Endothelial cell (in vitro differentiated cells): Measurements from ENCODE around the gene CDH6. TPM values are rescaled to one million over a fixed set of nuclear protein-coding genes. Genes with fewer than 3 reads are reported as not detected.
"Not testable (repeated sequence)": the region's sequence is repeated elsewhere in the genome, so short reads cannot be mapped to it uniquely, and the experiment has no call there.

Experiments
- DNase-seq: peaks from one replicate; pipeline ENCODE4 v3.0.0; 2021; ENCODE audit warnings: low spot score
- H3K27ac Mint-ChIP-seq: one replicate; pipeline ENCODE4 v1.8.0; 2021; ENCODE audit warnings: mixed read lengths, inconsistent platforms; ENCODE audit not compliant: unreplicated experiment
- H3K27me3 Mint-ChIP-seq: one replicate; pipeline ENCODE4 v1.8.0; 2021; ENCODE audit warnings: mild to moderate bottlenecking, moderate library complexity, mixed read lengths, inconsistent platforms; ENCODE audit not compliant: unreplicated experiment
- H3K36me3 Mint-ChIP-seq: one replicate; pipeline ENCODE4 v1.8.0; 2021; ENCODE audit warnings: mild to moderate bottlenecking, low read depth, mixed read lengths, inconsistent platforms; ENCODE audit not compliant: unreplicated experiment
- H3K4me1 Mint-ChIP-seq: one replicate; pipeline ENCODE4 v1.8.0; 2021; ENCODE audit warnings: mild to moderate bottlenecking, mixed read lengths, inconsistent platforms; ENCODE audit not compliant: unreplicated experiment
- H3K4me3 Mint-ChIP-seq: one replicate; pipeline ENCODE4 v1.8.0; 2021; ENCODE audit warnings: mild to moderate bottlenecking, mixed read lengths, inconsistent platforms; ENCODE audit not compliant: unreplicated experiment
- H3K9me3 Mint-ChIP-seq: one replicate; pipeline ENCODE4 v1.8.0; 2021; ENCODE audit warnings: mixed read lengths, inconsistent platforms; ENCODE audit not compliant: unreplicated experiment
- total RNA-seq: library from RNA; stranded (reverse); fragmentation: NEBNext Ultra II Directional; extraction: Animal tissue kit (Norgen Biotek cat#: 25700); gene quantifications from one replicate; pipeline ENCODE4 v1.2.1, GENCODE V29; 2021; ENCODE audit not compliant: unreplicated experiment
- TF ChIP-seq, protein P1 (sequence below): fragments of 200-600 bp; sonication (generic); IDR thresholded peaks from one replicate; pipeline ENCODE4 v1.5.0; 2021; ENCODE audit warnings: antibody characterized with exemption; ENCODE audit not compliant: unreplicated experiment

CDH6 gene
- total RNA-seq, 1 donor from 2014 or later = 0.15 TPM

DNA sequence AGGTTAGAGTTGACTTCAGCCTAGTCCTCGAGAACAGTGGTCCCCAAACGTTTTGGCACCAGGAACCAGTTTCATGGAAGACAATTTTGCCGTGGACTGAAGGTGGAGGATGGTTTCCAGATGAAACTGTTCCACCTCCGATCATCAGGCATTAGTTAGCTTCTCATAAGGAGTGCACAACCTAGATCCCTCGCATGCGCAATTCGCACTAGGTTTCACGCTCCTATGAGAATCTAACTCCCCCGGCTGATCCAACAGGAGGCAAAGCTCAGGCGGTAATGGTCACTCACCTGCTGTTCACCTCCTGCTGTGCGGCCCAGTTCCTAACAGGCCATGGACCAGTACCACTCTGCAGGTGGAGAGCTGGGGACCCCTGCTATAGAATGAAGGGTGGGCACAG lies 163.6 kb downstream of the CDH6 start:
- Mint-ChIP-seq H3K4me1 (peaks cover 30% of the 10 kb centered on the region), H3K27me3 (no peaks in the 10 kb centered on the region), H3K36me3 (peaks cover 4% of the 10 kb centered on the region), H3K27ac (no peak overlapping the region), H3K4me3 (no peak overlapping the region), H3K9me3 (no peaks in the 10 kb centered on the region)
- DNase-seq = no peak
- TF ChIP-seq, protein P1, sequence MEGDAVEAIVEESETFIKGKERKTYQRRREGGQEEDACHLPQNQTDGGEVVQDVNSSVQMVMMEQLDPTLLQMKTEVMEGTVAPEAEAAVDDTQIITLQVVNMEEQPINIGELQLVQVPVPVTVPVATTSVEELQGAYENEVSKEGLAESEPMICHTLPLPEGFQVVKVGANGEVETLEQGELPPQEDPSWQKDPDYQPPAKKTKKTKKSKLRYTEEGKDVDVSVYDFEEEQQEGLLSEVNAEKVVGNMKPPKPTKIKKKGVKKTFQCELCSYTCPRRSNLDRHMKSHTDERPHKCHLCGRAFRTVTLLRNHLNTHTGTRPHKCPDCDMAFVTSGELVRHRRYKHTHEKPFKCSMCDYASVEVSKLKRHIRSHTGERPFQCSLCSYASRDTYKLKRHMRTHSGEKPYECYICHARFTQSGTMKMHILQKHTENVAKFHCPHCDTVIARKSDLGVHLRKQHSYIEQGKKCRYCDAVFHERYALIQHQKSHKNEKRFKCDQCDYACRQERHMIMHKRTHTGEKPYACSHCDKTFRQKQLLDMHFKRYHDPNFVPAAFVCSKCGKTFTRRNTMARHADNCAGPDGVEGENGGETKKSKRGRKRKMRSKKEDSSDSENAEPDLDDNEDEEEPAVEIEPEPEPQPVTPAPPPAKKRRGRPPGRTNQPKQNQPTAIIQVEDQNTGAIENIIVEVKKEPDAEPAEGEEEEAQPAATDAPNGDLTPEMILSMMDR = no peak

DNA sequence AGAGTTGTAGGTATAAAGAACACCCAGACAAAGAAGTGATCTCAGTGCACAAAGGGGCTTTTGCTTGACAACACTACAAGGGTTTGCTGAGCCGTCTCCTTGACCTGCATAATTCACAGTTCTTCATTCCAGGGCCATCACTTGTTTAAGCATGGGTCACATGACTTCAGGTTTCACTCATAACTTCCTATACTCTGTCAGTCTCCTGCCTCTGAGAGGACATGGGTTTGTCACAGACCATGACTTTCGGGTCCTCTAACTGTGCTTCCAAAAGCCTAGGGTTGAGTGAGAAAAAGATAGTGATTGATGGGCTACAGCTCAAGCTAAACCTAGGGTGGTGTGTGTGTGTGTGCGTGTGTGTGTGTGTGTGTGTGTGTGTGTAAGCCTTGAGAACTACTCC lies 166.4 kb downstream of the CDH6 start:
- Mint-ChIP-seq H3K27me3 (peaks cover 2% of the 10 kb centered on the region), H3K4me3 (no peak overlapping the region), H3K4me1 (peaks cover 15% of the 10 kb centered on the region), H3K27ac (no peak overlapping the region), H3K36me3 (peaks cover 4% of the 10 kb centered on the region), H3K9me3 (no peaks in the 10 kb centered on the region)
- no peak for DNase-seq
- TF ChIP-seq, protein P1 = no peak

DNA sequence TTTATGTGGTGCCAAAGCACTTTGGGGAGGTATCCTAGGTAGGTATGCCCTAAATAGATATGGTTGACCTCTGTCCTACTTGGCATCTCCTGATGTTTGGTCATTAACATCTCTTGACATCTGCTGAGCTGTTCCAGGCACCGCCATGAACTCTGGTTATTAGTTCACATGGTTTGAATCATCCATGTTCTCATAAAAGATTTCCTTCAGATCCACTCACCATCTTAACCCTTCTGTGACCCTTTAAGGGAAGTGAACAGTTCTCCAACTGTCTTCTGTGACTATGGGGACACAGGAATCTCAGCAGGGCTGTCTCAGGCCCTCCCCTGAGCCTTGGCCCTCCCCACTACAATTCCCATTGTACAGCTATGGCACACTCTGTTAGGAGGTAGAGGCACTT lies 167.7 kb downstream of the CDH6 start:
- no peak overlapping the region for H3K4me3 Mint-ChIP-seq
- TF ChIP-seq, protein P1 = no peak
- H3K9me3 Mint-ChIP-seq = no peaks in the 10 kb centered on the region
- no peak for DNase-seq
- H3K36me3 Mint-ChIP-seq = peaks cover 4% of the 10 kb centered on the region
- H3K27ac Mint-ChIP-seq = no peak overlapping the region
- peaks cover 2% of the 10 kb centered on the region for H3K27me3 Mint-ChIP-seq
- peaks cover 15% of the 10 kb centered on the region for H3K4me1 Mint-ChIP-seq

DNA sequence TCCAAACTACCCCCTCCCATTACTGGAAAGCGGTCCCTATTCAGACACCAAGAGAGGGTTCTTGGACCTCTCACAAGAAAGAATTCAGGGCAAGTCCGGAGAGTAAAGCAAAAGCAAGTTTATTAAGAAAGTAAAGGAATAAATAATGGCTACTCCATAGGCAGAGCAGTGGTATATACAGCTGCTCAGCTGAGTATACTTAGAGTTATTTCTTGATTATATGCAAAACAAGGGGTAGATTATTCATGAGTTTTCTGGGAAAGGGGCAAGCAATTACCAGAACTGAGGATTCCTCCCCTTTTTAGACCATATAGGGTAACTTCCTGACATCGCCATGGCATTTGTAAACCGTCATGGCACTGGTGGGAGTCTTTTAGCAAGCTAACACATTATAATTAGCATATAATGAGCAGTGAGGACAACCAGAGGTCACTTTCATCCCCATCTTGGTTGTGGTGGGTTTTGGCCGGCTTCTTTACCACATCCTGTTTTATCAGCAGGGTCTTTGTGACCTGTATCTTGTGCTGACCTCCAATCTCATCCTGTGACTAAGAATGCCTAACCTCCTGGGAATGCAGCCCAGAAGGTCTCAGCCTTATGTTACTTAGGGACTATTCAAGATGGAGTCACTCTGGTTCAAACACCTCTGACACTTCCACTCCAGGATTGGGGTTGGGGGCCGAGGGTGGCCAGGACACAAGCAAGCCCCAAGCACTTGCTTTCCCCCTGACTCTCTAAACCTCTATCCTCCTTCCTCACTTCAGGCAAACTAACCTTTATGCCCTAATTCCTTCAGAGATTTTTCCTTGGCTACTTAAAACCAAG lies 168.4 kb downstream of the CDH6 start:
- peaks cover 15% of the 10 kb centered on the region for H3K4me1 Mint-ChIP-seq
- not testable (repeated sequence) for H3K27ac Mint-ChIP-seq, H3K4me3 Mint-ChIP-seq, H3K9me3 Mint-ChIP-seq, H3K36me3 Mint-ChIP-seq, H3K27me3 Mint-ChIP-seq, DNase-seq

DNA sequence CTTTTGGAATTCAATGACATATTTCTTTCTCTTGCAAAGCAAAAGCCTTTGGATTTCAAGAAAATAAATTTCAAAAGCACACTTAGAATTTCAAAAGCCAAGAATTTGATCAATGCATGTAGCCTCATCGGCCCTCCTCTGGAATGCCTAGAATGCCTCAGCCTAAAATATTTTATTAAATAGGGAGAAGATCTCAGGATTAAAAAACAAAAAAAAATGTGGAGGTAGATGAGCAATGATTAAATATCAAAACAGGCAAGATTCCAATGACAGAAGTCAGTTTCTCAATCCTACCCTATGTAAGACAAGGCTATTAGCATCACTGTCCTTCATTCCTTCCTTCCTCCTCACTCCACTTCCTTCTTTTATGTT lies 169.0 kb downstream of the CDH6 start:
- TF ChIP-seq, protein P1 = no peak
- Mint-ChIP-seq H3K36me3 (peaks cover 3% of the 10 kb centered on the region), H3K9me3 (no peaks in the 10 kb centered on the region), H3K27ac (no peak overlapping the region), H3K4me3 (no peak overlapping the region), H3K27me3 (peaks cover 2% of the 10 kb centered on the region), H3K4me1 (peaks cover 17% of the 10 kb centered on the region)
- no peak for DNase-seq
